Activated naive CD4-positive, alpha-beta T cell (primary cell): ENCODE data around the gene DOP1B.
"Not testable (repeated sequence)": the region's sequence is repeated elsewhere in the genome, so short reads cannot be mapped to it uniquely, and the experiment has no call there.

Experiments used
- DNase-seq, 4 experiments: peaks; one replicate each; lab custom pipeline; 2025; lab: John Stamatoyannopoulos, UW

DOP1B gene

DNA sequence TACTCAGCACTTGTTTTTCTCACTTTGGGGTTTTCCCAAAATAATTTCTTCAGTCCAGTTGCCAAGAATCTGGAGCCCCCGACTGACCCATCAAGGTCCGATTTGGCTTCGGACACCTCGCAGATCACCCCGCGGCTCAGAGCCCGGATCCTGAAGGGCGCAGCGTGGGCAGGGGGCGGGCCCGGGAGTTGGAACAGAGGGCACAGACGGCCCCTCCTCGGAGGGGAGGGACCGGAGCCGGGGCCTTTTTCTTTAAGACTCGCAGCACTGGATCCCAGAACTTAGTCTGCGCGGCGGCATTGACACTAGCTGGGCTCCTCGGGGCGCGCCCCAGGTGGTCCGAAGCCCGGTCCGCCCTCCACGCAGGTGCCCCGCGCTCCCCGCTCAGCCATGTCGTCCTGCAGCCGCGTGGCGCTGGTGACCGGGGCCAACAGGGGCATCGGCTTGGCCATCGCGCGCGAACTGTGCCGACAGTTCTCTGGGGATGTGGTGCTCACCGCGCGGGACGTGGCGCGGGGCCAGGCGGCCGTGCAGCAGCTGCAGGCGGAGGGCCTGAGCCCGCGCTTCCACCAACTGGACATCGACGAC lies 21.7 kb upstream of the DOP1B start, which contains the start of gene CBR3:
Gene CBR3 (plus strand): TSS at position 277 of the 588 bp plus-strand sequence. CDS start 114 bp downstream, at position 391.
- DNase-seq = peak; percentile 17 to 39 (median 22)

GRCh38 chr21:36135391-36136102 lies 21.1 kb upstream of the DOP1B start:
- DNase-seq = peak in 1 of 4 experiments; percentile 45

DNA sequence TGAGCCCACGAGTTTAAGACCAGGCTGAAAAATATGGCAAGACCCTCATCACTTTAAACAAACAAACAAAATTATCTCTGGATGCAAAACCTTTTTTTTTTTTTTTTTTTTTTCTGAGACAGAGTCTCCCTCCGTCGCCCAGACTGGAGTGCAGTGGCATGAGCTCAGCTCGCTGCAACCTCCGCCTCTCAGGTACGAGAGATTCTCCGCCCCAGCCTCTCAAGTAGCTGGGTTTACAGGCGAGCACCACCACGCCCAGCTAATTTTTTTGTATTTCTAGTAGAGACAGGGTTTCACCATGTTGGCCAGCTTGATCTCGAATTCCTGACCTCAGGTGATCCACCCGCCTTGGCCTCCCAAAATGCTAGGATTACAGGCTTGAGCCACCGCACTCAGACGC lies 16.8 kb upstream of the DOP1B start:
- not testable (repeated sequence) for DNase-seq

GRCh38 chr21:36141513-36141925 lies 15.1 kb upstream of the DOP1B start:
- peak; percentile 36 to 62 (median 53) for DNase-seq

DNA sequence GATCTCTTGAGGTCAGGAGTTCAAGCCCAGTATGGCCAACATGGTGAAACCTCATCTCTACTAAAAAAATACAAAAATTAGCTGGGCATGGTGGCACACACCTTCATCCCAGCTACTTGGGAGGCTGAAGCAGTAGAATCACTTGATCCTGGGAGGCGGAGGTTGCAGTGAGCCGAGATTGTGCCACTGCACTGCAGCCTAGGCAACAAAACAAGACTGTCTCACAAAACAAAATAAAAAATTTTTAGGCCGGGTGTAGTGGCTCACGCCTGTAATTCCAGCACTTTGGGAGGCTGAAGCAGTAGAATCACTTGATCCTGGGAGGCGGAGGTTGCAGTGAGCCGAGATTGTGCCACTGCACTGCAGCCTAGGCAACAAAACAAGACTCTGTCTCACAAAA lies 12.4 kb upstream of the DOP1B start:
- DNase-seq = not testable (repeated sequence)

- no peak for DNase-seq
These were observed 11.4 kb upstream of the DOP1B start for GRCh38 chr21:36145259-36145658.

DNA sequence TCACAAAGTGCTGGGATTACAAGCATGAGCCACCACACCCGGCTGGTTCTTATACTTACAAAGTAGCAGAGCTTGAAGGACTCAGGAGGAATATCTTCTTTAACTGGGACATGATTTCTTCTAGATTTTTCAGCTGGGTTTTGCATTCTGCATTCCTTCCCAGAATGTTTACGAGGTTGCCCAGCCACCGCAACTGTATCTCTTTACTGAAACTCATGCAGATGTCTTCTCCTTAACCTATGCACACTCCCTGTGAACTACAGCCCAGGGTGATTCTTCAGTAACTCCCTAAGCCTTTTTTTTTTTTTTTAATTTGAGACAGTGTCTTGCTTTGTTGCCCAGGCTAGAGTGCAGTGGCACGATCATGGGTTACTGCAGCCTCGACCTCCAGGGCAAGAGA lies 8.7 kb upstream of the DOP1B start:
- DNase-seq = no peak

GRCh38 chr21:36148886-36149285 lies 7.7 kb upstream of the DOP1B start:
- DNase-seq = no peak

DNA sequence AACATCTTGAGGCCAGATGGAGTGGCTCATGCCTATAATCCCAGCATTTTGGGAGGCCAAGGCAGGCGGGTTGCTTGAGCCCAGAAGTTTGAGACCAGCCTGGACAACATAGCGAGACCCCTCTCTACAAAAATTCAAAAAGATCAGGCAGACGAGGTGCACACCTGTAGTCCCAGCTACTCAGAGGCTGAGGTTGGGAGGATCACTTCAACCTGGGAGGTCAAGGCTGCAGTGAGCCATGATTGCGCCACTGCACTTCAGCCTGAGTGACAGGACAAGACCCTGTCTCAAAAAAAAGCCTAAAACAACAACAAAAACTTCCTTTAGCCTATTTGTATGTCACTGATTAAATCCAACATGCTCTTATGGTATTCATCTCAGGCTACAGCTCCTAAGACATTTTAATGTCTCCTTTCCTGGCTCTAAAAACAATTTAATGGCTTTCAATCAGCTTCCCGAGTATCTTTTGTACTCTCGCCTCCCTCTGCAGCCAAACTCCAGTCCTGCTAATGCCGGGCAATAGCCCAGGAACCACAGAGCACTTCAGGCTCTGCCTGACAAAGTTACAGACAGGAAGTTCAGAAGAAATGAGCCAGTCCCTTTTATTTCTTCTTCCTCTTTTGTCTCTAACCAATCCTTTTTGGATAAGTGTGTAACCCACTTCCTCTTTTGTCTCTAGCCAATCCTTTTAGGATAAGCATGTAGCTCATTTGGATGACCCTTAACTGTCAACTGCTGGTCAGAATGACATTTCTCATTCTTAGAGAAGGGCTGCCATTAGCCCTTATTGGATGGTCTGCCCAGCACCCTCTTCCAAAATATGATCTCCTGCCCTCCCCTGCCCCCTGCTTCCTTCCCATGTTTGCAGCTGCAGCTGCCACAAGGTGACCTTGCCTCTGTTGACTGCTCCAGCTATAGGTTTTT lies 6.6 kb upstream of the DOP1B start:
- DNase-seq = no peak

DNA sequence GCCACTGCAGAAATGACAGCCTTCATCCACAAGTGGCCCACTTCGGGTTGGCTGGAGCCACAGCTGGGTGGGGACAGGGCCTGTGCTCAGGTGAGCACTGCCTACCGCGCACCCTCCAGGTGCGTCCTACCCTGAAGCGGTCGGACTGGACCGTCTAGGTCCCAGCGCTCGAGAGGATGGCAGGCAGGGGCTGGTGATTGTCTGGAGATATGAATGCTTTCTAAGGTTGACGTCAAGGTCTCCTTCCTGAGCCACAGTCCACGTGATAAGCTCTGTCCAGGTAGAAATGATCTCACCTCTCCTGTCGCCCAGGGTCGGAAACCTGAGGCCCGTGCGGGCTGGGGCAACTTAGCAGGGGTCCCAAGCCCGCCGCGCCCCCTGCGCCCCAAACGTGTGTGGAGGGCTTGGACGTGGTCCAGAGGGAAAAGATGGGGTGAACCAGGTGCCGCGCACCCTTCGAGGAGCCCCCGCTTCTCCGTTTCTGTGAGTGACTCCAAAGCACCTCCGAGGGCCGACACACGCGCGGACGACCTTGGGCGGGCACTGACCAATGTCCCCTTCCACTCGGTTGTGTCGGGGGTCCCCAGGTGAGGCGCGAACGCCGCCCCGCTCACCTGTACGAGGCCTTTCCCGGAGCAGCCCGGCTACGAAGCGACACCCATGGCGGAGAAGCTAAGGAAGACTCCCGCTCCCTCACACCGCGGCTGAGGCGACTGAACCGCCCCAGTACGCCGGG lies 853 bp upstream of the DOP1B start:
- no peak for DNase-seq

GRCh38 chr21:36156339-36156814 lies 247 bp upstream of the DOP1B start:
- DNase-seq = peak; percentile 100

- no peak for DNase-seq
These were observed 2.8 kb downstream of the DOP1B start for GRCh38 chr21:36159356-36159921.

- DNase-seq = no peak
These were observed 4.2 kb downstream of the DOP1B start for GRCh38 chr21:36160850-36161178.

DNA sequence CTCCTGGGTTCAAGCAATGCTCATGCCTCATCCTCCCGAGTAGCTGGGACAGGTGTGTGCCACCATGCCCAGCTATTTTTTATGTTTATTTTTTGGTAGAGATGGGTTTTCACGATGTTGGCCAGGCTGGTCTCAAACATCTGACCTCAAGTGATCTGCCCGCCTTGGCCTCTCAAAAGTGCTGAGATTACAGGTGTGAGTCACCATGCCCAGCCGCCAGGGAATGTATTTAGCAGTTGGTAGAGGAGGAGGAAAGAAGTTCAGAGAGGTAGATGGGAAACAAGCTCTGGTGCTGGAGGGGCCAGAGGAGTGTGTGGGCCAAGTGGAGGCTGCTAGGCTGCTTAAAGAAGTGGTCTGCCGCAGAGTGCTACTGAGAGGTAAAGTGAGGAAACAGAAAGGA lies 6.0 kb downstream of the DOP1B start:
- no peak for DNase-seq

DNA sequence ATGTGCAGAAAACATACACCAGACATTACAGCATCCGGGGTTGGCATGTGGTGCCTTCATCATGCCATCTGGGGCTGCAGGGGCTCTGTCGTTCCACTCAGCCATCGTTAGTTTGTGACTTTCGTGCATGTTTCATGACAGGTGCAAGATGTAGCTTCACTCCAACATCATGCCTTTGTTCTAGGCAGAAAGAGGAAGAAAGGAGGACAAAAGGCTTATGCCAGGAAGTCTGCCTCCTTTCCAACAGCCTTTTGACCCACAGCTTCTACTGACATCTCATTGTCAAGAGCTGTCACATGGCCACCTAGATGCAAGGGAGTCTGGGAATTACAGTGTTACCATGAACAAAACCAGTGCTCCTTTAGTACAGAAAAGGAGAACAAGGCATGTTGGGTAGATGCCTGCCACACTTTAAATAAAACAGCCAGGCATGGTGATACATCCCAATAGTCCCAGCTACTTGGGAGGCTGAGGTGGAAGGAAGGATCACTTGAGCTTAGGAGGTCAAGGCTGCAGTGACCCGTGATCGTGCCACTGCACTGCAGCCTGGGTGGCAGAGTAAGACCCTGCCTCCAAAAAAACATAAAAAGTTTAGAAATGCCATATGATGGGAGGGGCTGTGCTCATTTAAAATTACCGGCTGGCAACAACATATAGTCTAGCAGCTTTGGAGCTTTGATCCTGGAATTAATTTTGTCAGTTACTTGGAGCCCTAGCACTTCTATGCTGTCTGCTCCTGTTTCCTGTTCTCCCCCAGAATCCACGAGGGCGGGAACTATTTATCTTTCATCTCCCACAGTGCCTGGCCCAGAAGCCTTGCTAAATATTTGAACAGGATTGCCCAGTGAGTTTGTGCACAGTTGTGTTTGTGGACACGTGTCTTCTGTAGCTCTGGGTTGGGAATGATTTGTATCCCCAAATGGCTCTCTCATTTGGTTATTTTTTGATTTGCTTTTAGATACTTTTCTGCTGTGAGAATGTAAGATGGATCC lies 7.4 kb downstream of the DOP1B start:
- DNase-seq = no peak

DNA sequence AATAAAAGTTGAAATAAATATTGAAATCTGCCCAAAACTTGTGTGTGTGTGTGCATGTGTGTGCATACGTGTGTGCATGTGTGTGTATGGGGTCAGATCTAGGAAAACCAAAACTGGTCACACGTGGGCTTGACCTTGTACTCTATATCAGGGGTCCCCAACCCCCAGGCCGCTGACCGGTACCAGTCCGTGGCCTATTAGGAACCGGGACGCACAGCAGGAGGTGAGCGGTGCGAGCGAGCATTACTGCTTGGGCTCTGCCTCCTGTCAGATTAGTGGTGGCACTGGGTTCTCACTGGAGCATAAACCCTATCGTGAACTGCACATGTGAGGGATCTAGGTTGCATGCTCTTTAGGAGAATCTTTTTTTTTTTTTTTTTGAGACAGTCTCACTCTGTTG lies 8.7 kb downstream of the DOP1B start:
- DNase-seq = no peak

- no peak for DNase-seq
These were observed 10.1 kb downstream of the DOP1B start for GRCh38 chr21:36166705-36167104.

DNA sequence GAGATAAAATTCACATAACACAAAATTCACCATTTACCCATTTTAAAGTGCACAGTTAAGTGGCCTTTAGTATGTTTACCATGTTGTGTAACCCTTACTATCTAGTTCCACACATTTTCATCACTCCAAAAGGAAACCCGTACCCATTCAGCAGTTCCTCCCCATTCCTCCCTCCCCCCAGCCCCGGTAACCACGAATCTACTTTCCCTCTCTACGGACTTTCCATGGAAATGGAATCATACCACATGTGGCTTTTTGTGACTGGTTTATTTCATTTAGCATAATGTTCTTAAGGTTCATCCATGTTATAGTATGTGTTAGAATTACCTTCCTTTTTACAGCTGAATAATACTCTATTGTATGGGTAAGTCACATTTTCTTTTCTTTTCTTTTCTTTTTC lies 10.9 kb downstream of the DOP1B start:
- DNase-seq = no peak

- no peak for DNase-seq
These were observed 13.0 kb downstream of the DOP1B start for GRCh38 chr21:36169470-36170128.

GRCh38 chr21:36170823-36171222 lies 14.2 kb downstream of the DOP1B start:
- no peak for DNase-seq
